Rectal smooth muscle tissue (tissue), 1 donor: Measurements from ENCODE around the gene TTC34.

Experiments used
- H3K27ac ChIP-seq: one replicate; pipeline ENCODE4 v1.7.0; 2013; ENCODE audit warnings: low read depth, low read length, inconsistent platforms
- H3K27me3 ChIP-seq: one replicate; pipeline ENCODE4 v1.7.0; 2013; ENCODE audit warnings: low read length; ENCODE audit not compliant: control insufficient read depth, insufficient read depth
- H3K36me3 ChIP-seq: one replicate; pipeline ENCODE4 v1.7.0; 2013; ENCODE audit warnings: low read length; ENCODE audit not compliant: control insufficient read depth, insufficient read depth
- H3K4me1 ChIP-seq: one replicate; pipeline ENCODE4 v1.7.0; 2013; ENCODE audit warnings: low read length; ENCODE audit not compliant: control insufficient read depth, insufficient read depth
- H3K4me3 ChIP-seq: one replicate; pipeline ENCODE4 v1.7.0; 2013; ENCODE audit warnings: low read length
- H3K9ac ChIP-seq: one replicate; pipeline ENCODE4 v1.7.0; 2013; ENCODE audit warnings: low read length

The TTC34 gene

GRCh38 chr1:2617971-2618470 is 183.5 kb downstream of the TTC34 start:
- Histone ChIP-seq H3K27me3 (no peaks in the 10 kb centered on the region), H3K9ac (no peak overlapping the region), H3K27ac (no peak overlapping the region), H3K36me3 (no peaks in the 10 kb centered on the region), H3K4me1 (no peaks in the 10 kb centered on the region), H3K4me3 (no peak overlapping the region)

- H3K9ac ChIP-seq, result no peak overlapping the region
- H3K36me3 ChIP-seq, result no peaks in the 10 kb centered on the region
Measured at GRCh38 chr1:2614145-2614544, 187.3 kb downstream of the TTC34 start.

GRCh38 chr1:2612591-2613365 is 188.7 kb downstream of the TTC34 start:
- Histone ChIP-seq H3K4me1 (no peaks in the 10 kb centered on the region), H3K27ac (no peak overlapping the region), H3K9ac (no peak overlapping the region), H3K27me3 (peaks cover 6% of the 10 kb centered on the region), H3K4me3 (no peak overlapping the region), H3K36me3 (no peaks in the 10 kb centered on the region)

More at GRCh38 chr1:2614145-2614544, 187.3 kb downstream of the TTC34 start:
- no peak overlapping the region for H3K4me3 ChIP-seq
- no peaks in the 10 kb centered on the region for H3K4me1 ChIP-seq
- no peak overlapping the region for H3K27ac ChIP-seq
- H3K27me3 ChIP-seq, result peaks cover 6% of the 10 kb centered on the region

- Histone ChIP-seq H3K27ac (no peak overlapping the region), H3K4me3 (no peak overlapping the region), H3K36me3 (no peaks in the 10 kb centered on the region)
Measured at GRCh38 chr1:2611621-2612437, 189.7 kb downstream of the TTC34 start.

GRCh38 chr1:2611031-2611501 is 190.4 kb downstream of the TTC34 start:
- Histone ChIP-seq H3K36me3 (no peaks in the 10 kb centered on the region), H3K27me3 (peaks cover 6% of the 10 kb centered on the region)

More at GRCh38 chr1:2611621-2612437, 189.7 kb downstream of the TTC34 start:
- H3K4me1 ChIP-seq, result no peaks in the 10 kb centered on the region
- peaks cover 6% of the 10 kb centered on the region for H3K27me3 ChIP-seq
- H3K9ac ChIP-seq, result no peak overlapping the region

GRCh38 chr1:2610036-2610959 is 191.2 kb downstream of the TTC34 start:
- Histone ChIP-seq H3K9ac (no peak overlapping the region), H3K4me3 (no peak overlapping the region), H3K27ac (no peak overlapping the region), H3K36me3 (no peaks in the 10 kb centered on the region), H3K27me3 (peaks cover 6% of the 10 kb centered on the region), H3K4me1 (no peaks in the 10 kb centered on the region)

More at GRCh38 chr1:2611031-2611501, 190.4 kb downstream of the TTC34 start:
- Histone ChIP-seq H3K4me3 (no peak overlapping the region), H3K4me1 (no peaks in the 10 kb centered on the region), H3K9ac (no peak overlapping the region), H3K27ac (no peak overlapping the region)

GRCh38 chr1:2609319-2610035 is 192.0 kb downstream of the TTC34 start:
- no peaks in the 10 kb centered on the region for H3K4me1 ChIP-seq
- peaks cover 6% of the 10 kb centered on the region for H3K27me3 ChIP-seq
- no peaks in the 10 kb centered on the region for H3K36me3 ChIP-seq

GRCh38 chr1:2607641-2608091 is 193.8 kb downstream of the TTC34 start:
- H3K27me3 ChIP-seq, result peaks cover 6% of the 10 kb centered on the region
- H3K4me1 ChIP-seq, result no peaks in the 10 kb centered on the region
- H3K9ac ChIP-seq, result no peak overlapping the region
- H3K27ac ChIP-seq, result no peak overlapping the region
- H3K4me3 ChIP-seq, result no peak overlapping the region
- no peaks in the 10 kb centered on the region for H3K36me3 ChIP-seq

More at GRCh38 chr1:2609319-2610035, 192.0 kb downstream of the TTC34 start:
- no peak overlapping the region for H3K9ac ChIP-seq
- no peak overlapping the region for H3K4me3 ChIP-seq
- no peak overlapping the region for H3K27ac ChIP-seq

- peaks cover 5% of the 10 kb centered on the region for H3K27me3 ChIP-seq
- no peak overlapping the region for H3K27ac ChIP-seq
- no peaks in the 10 kb centered on the region for H3K4me1 ChIP-seq
- H3K4me3 ChIP-seq, result no peak overlapping the region
- no peaks in the 10 kb centered on the region for H3K36me3 ChIP-seq
- no peak overlapping the region for H3K9ac ChIP-seq
Measured at GRCh38 chr1:2606881-2607621, 194.4 kb downstream of the TTC34 start.

GRCh38 chr1:2606396-2606880 is 195.1 kb downstream of the TTC34 start:
- H3K9ac ChIP-seq, result no peak overlapping the region
- peaks cover under 1% of the 10 kb centered on the region for H3K27me3 ChIP-seq
- H3K4me3 ChIP-seq, result no peak overlapping the region
- no peak overlapping the region for H3K27ac ChIP-seq
- H3K36me3 ChIP-seq, result no peaks in the 10 kb centered on the region
- H3K4me1 ChIP-seq, result no peaks in the 10 kb centered on the region
